ENCODE measurements around the gene ALOX5.
"Not testable (repeated sequence)": the region's sequence is repeated elsewhere in the genome, so short reads cannot be mapped to it uniquely, and the experiment has no call there.

The ALOX5 gene

DNA sequence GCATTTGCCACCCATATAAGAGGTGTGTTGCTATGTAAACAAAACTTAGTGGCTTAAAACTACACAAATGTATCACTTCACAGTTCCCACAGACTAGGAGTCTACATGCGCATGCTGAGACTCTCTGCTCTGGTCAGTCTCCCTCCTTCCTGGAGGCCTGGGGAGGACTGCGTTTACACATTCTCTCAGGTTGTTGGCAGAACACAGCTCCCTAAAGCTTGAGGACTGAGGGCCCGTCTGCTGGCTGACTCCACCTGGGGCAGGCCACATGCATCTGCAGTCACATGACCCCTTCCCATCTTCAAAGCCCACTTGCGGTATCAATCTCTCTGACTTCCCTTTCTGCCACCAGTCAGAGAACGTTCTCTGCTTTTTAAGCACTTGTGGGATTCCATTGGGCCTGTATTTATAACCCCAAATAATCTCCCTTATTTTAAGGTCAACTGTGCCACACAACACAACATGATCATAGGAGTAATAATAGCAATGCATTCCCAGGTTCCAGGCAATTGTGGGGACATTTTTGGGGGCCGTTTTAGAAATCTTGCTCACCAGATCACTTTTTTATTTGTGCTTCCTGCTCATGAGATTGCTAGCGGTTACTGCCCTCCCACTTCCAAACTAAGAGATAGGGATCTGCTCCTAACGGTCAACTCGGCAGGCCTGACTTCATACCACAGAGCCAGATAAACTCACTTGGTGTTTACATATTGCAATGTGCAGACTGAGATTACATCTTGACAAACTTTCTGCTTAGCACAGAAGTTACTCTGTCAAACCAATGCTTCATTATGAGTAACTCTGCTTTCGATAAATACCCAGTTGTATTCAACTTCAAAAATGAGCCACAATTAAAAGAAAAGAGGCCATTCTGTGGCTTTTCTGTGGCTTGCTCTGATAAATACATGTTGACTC is 96.3 kb downstream of the ALOX5 start:
- no peak for DNase-seq

DNA sequence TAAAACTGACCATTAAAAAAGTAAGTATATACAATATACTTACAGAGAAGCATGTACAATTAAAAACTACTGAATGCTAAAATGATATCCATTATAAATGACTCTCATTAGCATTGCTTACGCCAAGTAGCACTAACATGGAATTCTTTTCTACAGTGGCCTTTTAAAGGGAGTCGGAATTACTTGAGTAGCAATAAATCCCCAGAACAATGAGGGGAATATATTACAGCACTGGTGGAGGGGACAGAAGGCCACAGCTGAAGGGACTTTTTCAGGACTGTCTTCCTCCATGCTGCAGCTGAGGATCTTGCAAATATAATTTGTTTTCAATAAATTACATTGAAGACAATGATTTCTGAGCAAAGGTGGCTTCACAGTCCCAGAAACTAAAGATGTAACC is 97.0 kb downstream of the ALOX5 start:
- no peak for DNase-seq

DNA sequence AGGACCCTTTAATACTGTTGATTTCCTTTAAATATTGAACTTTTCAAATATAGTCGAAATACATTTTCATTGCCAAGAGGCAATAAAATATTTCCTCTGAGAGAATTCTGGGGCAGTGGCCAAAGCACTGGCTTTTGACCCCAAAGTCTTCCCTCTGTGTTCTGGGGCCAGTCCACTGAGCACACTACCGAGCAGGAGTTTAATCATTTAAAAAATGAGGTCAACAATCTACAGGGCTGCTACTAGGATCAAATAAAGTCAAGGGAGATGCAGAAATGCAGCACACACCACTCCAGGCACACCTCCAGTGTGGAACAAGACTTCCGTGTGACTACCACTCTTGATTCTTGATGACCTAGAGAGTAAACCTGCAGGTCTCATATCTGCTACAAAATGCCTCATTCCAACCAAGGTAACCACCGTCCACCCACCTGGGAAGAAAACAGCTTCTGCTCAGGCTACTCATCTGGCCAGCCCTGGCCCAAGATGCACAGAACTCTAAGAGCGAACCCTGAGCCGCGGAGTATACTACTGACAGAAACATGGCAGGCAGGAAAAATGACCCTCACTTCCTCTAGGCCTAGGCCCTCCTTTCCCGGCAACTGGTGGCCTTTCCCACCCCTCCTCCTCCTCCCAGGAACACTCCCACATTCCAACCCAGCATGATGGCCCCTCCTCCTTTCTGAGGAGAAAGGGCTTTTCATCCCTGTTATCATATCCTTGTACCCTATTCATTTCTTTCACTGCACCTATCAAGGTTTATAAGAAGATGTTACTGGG is 97.7 kb downstream of the ALOX5 start:
- no peak for DNase-seq

DNA sequence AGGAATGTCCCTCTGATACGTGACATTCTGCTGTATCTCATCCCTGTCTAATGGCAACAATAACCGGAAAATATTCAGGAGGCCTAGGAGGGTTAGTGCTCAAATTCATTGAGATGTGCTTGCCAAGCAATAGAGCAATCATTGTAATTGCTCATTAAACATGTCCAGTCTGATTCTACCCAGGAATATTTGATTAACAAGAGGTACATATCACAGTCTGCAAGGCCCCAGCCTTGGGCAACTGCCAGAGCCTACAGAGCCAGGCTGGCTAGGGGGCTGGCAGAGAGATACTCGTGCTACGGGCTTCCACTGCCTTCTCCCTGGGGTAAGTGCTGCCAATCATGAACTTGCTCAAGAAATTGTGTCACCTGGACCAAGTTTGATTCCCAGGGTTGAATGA is 99.1 kb downstream of the ALOX5 start:
- no peak for DNase-seq

DNA sequence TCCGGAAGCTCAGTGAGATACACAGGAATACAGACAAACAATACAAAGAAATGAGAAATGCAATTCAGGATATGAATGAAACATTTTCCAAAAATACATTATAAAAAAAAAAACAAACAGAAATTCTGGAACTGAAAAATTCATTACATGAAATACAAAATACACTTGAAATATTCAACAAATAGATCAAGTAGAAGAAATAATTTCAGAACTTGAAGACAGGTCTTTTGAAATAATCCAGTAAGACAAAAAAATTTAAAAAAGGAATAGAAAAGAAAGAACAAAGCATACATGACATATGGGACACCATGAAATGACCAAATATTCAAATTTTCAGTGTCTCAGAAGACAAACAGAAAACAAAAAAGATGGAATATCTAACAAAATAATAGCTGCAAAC is 102.5 kb downstream of the ALOX5 start:
- DNase-seq = no peak

DNA sequence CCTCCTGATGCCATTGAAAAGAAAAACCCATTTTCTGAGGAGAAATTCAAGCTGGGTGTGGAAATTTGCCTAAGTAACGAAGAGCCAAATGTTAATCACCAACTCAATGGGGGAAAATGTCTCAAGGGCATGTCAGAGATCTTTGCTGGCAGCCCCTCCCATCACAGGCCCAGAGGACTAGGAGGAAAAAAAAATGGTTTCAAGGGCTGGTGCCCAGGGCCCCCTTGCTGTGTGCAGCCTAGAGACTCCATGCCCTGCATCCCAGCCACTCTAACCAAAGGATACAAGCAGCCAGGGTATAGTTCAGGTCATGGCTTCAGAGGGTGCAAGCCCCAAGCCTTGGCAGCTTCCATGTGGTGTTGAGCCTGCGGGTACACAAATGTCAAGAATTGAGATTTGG is 106.3 kb downstream of the ALOX5 start:
- no peak for DNase-seq

DNA sequence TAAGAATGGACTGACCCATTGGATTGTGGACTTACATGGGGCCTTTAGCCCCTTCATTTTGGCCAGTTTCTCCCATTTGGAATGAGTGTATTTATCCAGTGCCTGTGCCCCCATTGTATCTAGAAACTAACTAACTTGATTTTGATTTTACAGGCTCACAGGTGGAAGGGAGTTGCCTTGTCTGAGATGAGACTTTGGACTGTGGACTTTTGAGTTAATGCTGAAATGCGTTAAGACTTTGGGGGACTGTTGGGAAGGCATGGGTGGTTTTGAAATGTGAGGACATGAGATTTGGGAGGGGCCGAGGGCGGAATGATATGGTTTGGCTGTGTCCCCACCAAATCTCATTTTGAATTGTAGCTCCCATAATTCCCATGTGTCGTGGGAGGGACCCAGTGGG is 107.1 kb downstream of the ALOX5 start:
- not testable (repeated sequence) for DNase-seq

DNA sequence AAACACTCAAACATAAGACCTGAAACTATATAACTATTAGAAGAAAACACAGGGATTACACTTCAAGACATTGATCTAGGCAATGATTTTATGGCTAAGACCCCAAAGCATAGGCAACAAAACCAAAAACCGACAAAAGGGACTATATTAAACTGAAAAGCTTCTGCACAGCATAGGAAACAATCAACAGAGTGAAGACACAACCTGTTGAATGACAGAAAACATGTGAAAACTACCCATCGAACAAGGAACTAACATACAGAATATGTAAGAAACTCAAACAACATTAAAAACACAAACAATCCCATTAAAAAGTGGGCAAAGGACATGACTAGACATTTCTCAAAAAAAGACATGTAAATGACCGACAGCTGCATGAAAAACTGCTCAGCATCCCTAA is 109.0 kb downstream of the ALOX5 start:
- no peak for DNase-seq

DNA sequence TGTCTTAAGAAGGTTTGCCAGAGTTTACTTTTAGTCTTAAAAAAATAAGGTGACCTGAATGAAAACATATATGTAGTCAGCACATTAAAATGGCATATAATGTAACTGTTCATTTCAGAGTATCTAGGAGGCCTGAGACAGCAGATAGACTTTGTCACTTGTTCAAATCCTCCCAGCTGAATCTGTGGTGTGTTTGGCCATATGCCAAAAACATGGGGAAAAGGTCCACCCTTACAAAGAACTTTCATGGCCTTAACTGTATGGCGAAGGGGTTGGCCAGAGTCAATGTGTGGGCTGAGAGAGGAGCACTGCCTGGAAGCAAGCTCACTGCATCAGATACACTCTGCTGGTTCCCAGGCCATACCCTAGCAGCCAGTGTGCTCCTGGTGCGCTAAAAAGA is 113.7 kb downstream of the ALOX5 start:
- DNase-seq = no peak

DNA sequence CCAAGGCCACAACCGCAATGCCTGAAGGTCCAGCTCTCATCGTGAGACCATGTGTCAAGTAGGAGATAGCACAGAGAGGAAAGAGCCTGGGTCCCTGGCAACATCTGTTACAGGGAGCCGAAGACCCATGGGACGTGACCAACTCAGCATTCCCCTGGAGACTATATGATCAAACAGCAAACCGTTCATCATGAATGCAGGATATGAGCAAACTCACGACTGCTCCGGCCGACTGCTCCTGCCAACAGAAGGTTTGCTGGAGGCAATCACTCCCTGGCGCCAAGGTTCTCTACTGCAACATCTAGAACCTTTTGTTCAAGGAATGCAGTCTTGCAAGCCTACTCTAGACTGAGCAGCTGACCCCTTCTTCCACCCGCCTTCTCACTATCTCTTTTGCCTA is 114.3 kb downstream of the ALOX5 start:
- no peak for DNase-seq

DNA sequence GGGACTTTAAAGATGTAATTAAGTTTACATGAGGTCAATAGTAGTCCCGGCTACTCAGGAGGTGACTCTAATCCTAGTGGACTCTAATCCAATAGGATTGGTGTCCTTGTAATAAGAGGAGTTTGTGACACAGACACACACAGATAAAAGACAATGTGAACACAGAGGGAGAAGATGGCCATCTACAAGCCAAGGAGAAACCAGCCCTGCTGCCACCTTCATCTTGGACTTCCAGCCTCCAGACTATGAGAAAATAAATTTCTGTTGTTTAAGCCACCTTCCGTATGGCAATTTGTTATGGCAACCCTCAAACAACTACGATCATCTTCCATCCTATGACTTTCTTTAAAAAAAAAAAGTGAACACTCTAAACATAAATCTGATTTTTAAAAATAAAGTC is 116.3 kb downstream of the ALOX5 start:
- DNase-seq = no peak

DNA sequence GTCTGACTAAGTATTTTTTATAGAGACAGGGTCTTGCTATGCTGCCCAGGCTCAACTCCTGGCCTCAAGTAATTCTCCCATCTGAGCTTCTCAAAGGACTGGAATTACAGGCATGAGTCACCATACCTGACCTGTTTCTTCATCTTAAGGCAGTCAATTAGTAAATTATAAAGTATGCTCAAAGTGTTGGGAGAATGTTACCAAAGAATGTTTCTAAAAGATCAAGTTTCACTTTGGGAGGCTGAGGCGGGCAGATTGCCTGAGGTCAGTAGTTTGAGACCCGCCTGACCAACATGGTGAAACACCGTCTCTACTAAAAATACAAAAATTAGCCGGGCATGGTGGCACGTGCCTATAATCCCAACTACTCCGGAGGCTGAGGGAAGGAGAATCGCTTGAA is 117.0 kb downstream of the ALOX5 start:
- no peak for DNase-seq

All from hippocampal formation (tissue), 2 donors.